T-helper 2 cell treated with Interferon-gamma antibody and Interleukin-4, amounts not matched to agents 100 ng/mL and 5 ng/mL, for 36 hours (primary cell): ENCODE measurements around the gene MSI2. TPM values are rescaled to one million over a fixed set of nuclear protein-coding genes. Genes with fewer than 3 reads are reported as not detected.
"Not testable (repeated sequence)": the region's sequence is repeated elsewhere in the genome, so short reads cannot be mapped to it uniquely, and the experiment has no call there.

Experiments used
- intact Hi-C: fragments of 100-400 bp; cut with micrococcal nuclease; formaldehyde crosslinking; loops from one replicate; pipeline ENCODE4 v1.15.1; 2023
- total RNA-seq: library from RNA; stranded (reverse); gene quantifications from 2 replicates; pipeline ENCODE4 v1.2.3, GENCODE V29; 2022

The MSI2 gene
- total RNA-seq, 1 donor from 2014 or later: 140 TPM

DNA sequence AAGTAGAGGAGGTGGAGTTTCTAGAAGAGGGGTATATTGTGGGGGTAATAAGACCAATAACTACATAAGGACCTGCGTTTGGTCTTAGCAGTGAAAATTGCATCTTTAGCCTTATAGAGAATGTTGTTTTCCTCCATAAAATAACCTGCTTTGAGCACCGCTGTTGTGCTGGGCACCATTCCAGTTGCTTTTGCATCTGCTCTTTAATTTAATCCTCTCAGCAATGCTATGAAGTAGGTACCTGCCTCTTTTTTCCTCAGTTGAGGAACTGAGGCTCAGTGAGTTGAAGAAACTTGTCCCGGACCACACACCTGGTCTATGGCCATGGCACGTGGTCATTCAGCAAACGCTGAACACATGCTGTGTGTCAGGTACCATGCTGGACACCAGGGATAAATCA, 238.1 kb downstream of the MSI2 start:
- intact Hi-C loops: no loop called here

DNA sequence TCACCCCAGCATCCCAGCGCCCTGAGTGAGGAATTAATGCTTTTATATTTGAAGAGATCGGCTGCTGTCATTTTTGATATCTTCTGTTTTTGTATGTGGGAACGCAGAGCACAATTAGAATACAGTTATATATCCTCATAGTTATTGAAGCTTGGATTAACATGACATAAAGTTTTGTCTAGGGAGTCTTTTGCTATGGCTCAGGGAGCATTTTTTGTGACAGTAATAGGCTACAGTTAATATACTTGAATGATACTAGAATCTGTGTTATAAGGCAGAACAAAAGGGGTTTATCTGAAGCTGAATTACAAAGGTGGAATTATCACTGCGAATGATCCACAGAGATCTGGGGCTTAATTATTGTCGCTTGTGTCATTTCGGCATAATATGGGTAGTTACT, 239.4 kb downstream of the MSI2 start:
- intact Hi-C loops: no loop called here

DNA sequence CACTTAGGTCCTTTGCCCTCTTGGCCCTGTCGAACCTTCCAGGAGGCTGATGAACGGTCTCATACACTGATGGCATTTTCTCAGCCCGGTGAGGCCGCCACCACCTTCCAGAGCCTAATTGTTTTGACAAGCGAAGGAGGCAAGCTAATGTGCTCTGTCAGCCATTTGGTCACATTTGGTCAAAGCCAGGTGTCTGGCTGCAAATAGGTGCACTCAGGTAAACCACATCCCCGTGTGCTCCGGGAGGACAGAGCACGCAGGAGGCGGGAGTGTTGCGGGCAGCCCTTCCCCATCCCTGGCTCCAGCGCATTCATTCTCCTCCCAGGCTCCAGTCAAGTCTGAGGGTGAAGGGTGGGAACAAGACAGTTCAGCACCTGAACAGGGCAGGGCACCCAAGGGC, 240.1 kb downstream of the MSI2 start:
- intact Hi-C loops: no loop called here

GRCh38 chr17:57498443-57498842, 242.1 kb downstream of the MSI2 start:
- intact Hi-C loops: no loop called here

GRCh38 chr17:57499221-57499620, 242.9 kb downstream of the MSI2 start:
- intact Hi-C loops: not testable (repeated sequence)

- intact Hi-C loops: no loop called here
Observed at GRCh38 chr17:57499648-57500049, 243.3 kb downstream of the MSI2 start.

- intact Hi-C loops: no loop called here
Observed at GRCh38 chr17:57501016-57501415, 244.7 kb downstream of the MSI2 start.

- intact Hi-C loops: no loop called here
Observed at GRCh38 chr17:57502022-57502421, 245.7 kb downstream of the MSI2 start.

GRCh38 chr17:57502811-57503241, 246.5 kb downstream of the MSI2 start:
- intact Hi-C loops: no loop called here

DNA sequence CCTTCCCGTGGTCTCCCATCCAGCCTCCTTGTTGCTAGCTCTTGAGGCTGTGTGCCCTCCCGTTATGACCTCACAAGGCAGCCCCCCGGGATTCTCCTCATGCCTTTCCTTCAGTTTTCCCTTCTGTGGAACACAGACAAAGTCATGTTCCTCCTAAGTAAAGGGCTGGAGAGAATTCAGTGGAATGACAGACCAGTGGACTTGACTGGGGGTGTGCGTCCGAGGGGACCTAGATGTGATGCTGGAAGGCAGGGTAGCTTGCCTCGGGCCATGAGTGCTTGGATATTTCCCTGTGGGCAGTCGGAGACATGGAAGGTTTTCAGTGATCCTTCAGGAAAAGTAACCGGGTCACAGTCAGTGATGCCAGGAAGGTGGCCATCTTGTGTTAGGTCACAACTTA, 247.9 kb downstream of the MSI2 start:
- intact Hi-C loops: no loop called here

GRCh38 chr17:57505841-57506773, 249.8 kb downstream of the MSI2 start:
- intact Hi-C loops: no loop called here

GRCh38 chr17:57506774-57507127, 250.4 kb downstream of the MSI2 start:
- intact Hi-C loops: no loop called here

DNA sequence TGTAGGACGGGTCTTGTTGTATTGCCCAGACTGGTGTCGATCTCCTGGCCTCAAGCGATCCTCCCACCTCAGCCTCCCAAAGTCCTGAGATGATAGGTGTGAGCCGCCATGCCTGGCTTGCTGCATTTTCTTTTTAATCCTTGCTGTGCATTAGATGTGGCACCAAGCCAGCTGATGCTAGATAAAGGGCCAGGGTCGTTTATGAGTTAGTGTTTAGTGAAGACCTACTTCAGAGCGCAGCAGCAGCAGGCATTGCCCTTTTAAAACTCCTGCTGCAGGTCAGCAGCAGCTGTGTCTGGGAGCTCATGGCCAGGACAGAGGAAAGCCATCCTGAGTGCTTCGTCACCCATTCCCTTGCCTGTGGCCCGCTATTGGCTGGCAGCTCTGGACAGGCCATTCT, 251.5 kb downstream of the MSI2 start:
- intact Hi-C loops: no loop called here

GRCh38 chr17:57508671-57509070, 252.3 kb downstream of the MSI2 start:
- intact Hi-C loops: no loop called here

DNA sequence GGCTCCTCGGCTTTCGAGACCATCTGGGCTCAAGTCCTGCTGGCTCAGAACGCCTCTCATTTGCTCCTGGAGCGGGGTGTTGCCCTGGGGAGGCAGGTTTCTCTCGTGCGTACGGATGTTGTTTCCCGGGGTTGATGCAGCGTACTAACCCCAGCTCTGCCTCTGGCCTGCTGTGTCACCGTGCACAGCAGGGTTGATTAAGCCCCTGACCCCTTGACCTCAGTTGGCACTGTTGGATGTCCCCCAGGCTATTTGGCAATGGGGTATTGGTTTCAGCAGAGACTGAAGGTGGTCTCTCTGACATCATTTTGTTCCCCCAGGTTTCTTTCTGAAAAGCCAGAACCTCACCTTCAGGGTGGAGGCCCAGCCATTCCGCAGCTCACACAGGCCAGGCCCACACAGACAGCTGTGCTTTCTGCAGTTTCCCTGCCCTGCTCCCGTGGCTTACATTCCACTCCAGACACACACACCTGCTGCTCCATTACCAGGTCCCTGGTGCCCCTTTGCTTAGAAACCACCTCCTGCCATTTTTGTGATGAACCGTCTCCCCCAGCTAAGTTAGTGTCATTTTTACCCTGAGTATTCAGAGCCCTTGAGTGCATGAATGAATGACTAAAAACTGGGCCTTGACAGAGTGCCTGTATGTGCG, 255.3 kb downstream of the MSI2 start:
- intact Hi-C loops: no loop called here

DNA sequence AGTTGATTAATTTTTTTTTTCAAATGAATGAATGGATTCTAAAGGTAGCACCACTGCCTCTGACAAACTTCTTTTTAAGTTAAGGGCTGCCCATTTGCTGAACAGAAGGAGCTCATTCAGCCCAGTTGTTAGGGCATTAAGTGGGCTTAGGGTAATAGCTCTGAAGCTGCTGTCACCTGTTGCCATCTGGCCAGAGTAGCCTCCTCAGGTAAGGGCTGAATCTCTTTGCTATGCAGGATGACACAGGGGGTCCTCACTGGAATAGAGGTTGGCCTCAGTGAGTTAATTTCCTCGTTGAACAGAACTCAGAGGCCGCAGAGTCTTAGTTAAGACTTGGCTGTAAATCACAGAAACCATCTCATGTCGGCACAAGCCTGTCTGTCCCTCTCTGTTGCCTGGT, 255.9 kb downstream of the MSI2 start:
- intact Hi-C loops: no loop called here

GRCh38 chr17:57512691-57513090, 256.4 kb downstream of the MSI2 start:
- intact Hi-C loops: no loop called here

DNA sequence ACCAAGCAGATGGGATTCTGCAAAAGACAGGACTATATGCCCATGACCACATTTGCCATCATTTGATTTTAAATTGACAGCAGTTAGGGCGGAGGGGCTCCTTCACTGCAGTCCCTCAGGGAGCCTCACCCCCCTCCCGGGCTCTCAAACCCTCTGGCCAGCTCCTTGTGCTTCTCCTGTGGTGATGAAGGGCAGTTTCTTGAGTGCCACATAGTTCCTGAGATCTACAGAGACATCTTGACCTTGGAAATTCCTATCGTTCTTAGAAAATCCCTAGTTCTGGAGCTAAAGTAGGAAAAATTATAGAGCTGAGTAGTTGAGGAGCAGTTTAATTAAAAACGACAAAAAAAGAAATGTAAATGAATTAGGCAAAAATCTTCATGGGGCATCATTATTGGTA, 257.2 kb downstream of the MSI2 start:
- intact Hi-C loops: no loop called here

GRCh38 chr17:57514614-57515013, 258.3 kb downstream of the MSI2 start:
- intact Hi-C loops: no loop called here

GRCh38 chr17:57515662-57516211, 259.4 kb downstream of the MSI2 start:
- intact Hi-C loops: no loop called here

GRCh38 chr17:57516290-57517230, 260.2 kb downstream of the MSI2 start:
- intact Hi-C loops: no loop called here
